Measurements from ENCODE around the gene PFDN1. TPM values are rescaled to one million over a fixed set of nuclear protein-coding genes. Genes with fewer than 3 reads are reported as not detected.
A peak's percentile ranks its signal among the peaks of the same experiment; 100 is the strongest.

PFDN1 gene
- total and polyA plus RNA-seq, 2 experiments from 2014 or later: 119 to 256 TPM

- 0 out of 2 replicates have a peak, but pooled peaks cover 4% of the 10 kb centered on the region for H3K36me3 ChIP-seq (ENCODE audit: insufficient read depth)
- TF ChIP-seq CREB1 (CRISPR knock-in tag; IDR thresholded peaks at IDR 0.05; ENCODE audit: low read depth) (no peak), ZNF331 (CRISPR knock-in tag; IDR thresholded peaks at IDR 0.05; ENCODE audit: low read depth) (no peak), EZH2 (IDR thresholded peaks at IDR 0.05; ENCODE audit: low read depth, unreplicated experiment) (no peak), ZNF462 (CRISPR knock-in tag; IDR thresholded peaks at IDR 0.05) (no peak), POLR2AphosphoS5 (IDR thresholded peaks at IDR 0.05; ENCODE audit: low read depth) (no peak), ZNF114 (CRISPR knock-in tag; IDR thresholded peaks at IDR 0.05) (no peak), STAT1 (IDR thresholded peaks at IDR 0.05; ENCODE audit: unreplicated experiment) (no peak), NANOG (IDR thresholded peaks at IDR 0.05; ENCODE audit: borderline replicate concordance) (no peak), EZH2phosphoT487 (IDR thresholded peaks at IDR 0.05; ENCODE audit: unreplicated experiment) (no peak), ETS1 (IDR thresholded peaks at IDR 0.05) (no peak), JUNB (IDR thresholded peaks at IDR 0.05; ENCODE audit: unreplicated experiment) (no peak)
- no peaks in the 10 kb centered on the region for H3F3A ChIP-seq (replicated peaks; ENCODE audit: low read depth)
- no peak for ATAC-seq
- H3K4me2 ChIP-seq: no peak overlapping the region
- DNase-seq (ENCODE audit: low spot score): no peak
- H3K27ac ChIP-seq (ENCODE audit: low read depth): peak overlapping the region; percentile 76; the same call in 1 of the 2 replicates
- H4K20me1 ChIP-seq (replicated peaks; ENCODE audit: insufficient read depth): no peaks in the 10 kb centered on the region
- H2AFZ ChIP-seq: no peak overlapping the region
- H3K27me3 ChIP-seq (ENCODE audit: insufficient read depth): no peaks in the 10 kb centered on the region
- no peaks in the 10 kb centered on the region for H3K9me2 ChIP-seq (ENCODE audit: insufficient read depth)
- Mint-ChIP-seq H3K27me3 (ENCODE audit: insufficient read depth, low read depth, poor library complexity) (peaks cover 6% of the 10 kb centered on the region), H3K27ac (no peak overlapping the region), H3K36me3 (ENCODE audit: low read depth) (peaks cover 8% of the 10 kb centered on the region; the same call in 2 of the 3 replicates), H3K9me3 (no peaks in the 10 kb centered on the region), H3K4me1 (peaks cover 4% of the 10 kb centered on the region; the same call in 2 of the 3 replicates), H3K4me3 (peak overlapping the region; percentile 45; the same call in 2 of the 3 replicates)
- peaks cover 36% of the 10 kb centered on the region for H3K79me2 ChIP-seq (replicated peaks; ENCODE audit: insufficient read depth)
- H3K4me1 ChIP-seq (ENCODE audit: insufficient read depth): 0 out of 2 replicates have a peak, but pooled peaks cover 7% of the 10 kb centered on the region
- H3K4me3 ChIP-seq: no peak overlapping the region
Measured at GRCh38 chr5:140303966-140304365, 1.1 kb upstream of the PFDN1 start.

Data from GM23338 (cell line).